ENCODE measurements around the gene KCNH2.

The KCNH2 gene

GRCh38 chr7:150959739-150960734 lies 18.1 kb downstream of the KCNH2 start:
- no peak overlapping the region for H3K4me3 ChIP-seq (ENCODE audit: severe bottlenecking)
- H3K9me3 ChIP-seq (ENCODE audit: severe bottlenecking), result no peaks in the 10 kb centered on the region
- DNase-seq (ENCODE audit: low spot score) (no peak), ATAC-seq (ENCODE audit: low read depth) (no peak)
- peaks cover 12% of the 10 kb centered on the region for H3K27me3 ChIP-seq (ENCODE audit: insufficient read depth, poor library complexity, severe bottlenecking)
- H3K4me1 ChIP-seq (ENCODE audit: insufficient read depth, poor library complexity, severe bottlenecking), result no peaks in the 10 kb centered on the region
- H3K27ac ChIP-seq (ENCODE audit: poor library complexity, severe bottlenecking), result no peak overlapping the region
- no peak for TF ChIP-seq CTCF (IDR thresholded peaks at IDR 0.05; ENCODE audit: poor library complexity, severe bottlenecking)
- no peaks in the 10 kb centered on the region for H3K36me3 ChIP-seq (ENCODE audit: low read depth)

GRCh38 chr7:150959081-150959480 lies 19.0 kb downstream of the KCNH2 start:
- Histone ChIP-seq H3K9me3 (ENCODE audit: severe bottlenecking) (no peaks in the 10 kb centered on the region), H3K4me3 (ENCODE audit: severe bottlenecking) (no peak overlapping the region), H3K36me3 (ENCODE audit: low read depth) (no peaks in the 10 kb centered on the region), H3K27ac (ENCODE audit: poor library complexity, severe bottlenecking) (no peak overlapping the region), H3K27me3 (ENCODE audit: insufficient read depth, poor library complexity, severe bottlenecking) (peaks cover 12% of the 10 kb centered on the region), H3K4me1 (ENCODE audit: insufficient read depth, poor library complexity, severe bottlenecking) (no peaks in the 10 kb centered on the region)
- DNase-seq (ENCODE audit: low spot score), result no peak
- no peak for ATAC-seq (ENCODE audit: low read depth)
- no peak for TF ChIP-seq CTCF (IDR thresholded peaks at IDR 0.05; ENCODE audit: poor library complexity, severe bottlenecking)

GRCh38 chr7:150958597-150958996 lies 19.5 kb downstream of the KCNH2 start:
- Histone ChIP-seq H3K27ac (ENCODE audit: poor library complexity, severe bottlenecking) (no peak overlapping the region), H3K4me3 (ENCODE audit: severe bottlenecking) (no peak overlapping the region), H3K4me1 (ENCODE audit: insufficient read depth, poor library complexity, severe bottlenecking) (no peaks in the 10 kb centered on the region), H3K27me3 (ENCODE audit: insufficient read depth, poor library complexity, severe bottlenecking) (peaks cover 12% of the 10 kb centered on the region), H3K9me3 (ENCODE audit: severe bottlenecking) (no peaks in the 10 kb centered on the region), H3K36me3 (ENCODE audit: low read depth) (no peaks in the 10 kb centered on the region)
- DNase-seq (ENCODE audit: low spot score), result no peak
- no peak for ATAC-seq (ENCODE audit: low read depth)
- TF ChIP-seq CTCF (IDR thresholded peaks at IDR 0.05; ENCODE audit: poor library complexity, severe bottlenecking), result no peak

GRCh38 chr7:150958062-150958552 lies 20.0 kb downstream of the KCNH2 start:
- Histone ChIP-seq H3K27ac (ENCODE audit: poor library complexity, severe bottlenecking) (no peak overlapping the region), H3K4me1 (ENCODE audit: insufficient read depth, poor library complexity, severe bottlenecking) (no peaks in the 10 kb centered on the region), H3K9me3 (ENCODE audit: severe bottlenecking) (no peaks in the 10 kb centered on the region), H3K27me3 (ENCODE audit: insufficient read depth, poor library complexity, severe bottlenecking) (peaks cover 12% of the 10 kb centered on the region), H3K36me3 (ENCODE audit: low read depth) (no peaks in the 10 kb centered on the region), H3K4me3 (ENCODE audit: severe bottlenecking) (no peak overlapping the region)
- no peak for DNase-seq (ENCODE audit: low spot score)
- no peak for TF ChIP-seq CTCF (IDR thresholded peaks at IDR 0.05; ENCODE audit: poor library complexity, severe bottlenecking)
- no peak for ATAC-seq (ENCODE audit: low read depth)

Data from RWPE2 (cell line).